Keratinocyte (primary cell): Measurements from ENCODE around the gene SCP2.

Experiments used
- CTCF ChIP-seq, 3 experiments: IDR thresholded peaks in 1 of 3; conservative IDR thresholded peaks in 1 of 3; optimal IDR thresholded peaks in 1 of 3; 2 replicates in 2 of 3; 3 replicates in 1 of 3; pipeline versions ENCODE3 to v1.5.1; 2011; ENCODE audit warnings: low read length in 3 of 3, mild to moderate bottlenecking in 3 of 3, moderate library complexity in 2 of 3, control low read depth in 1 of 3, inconsistent platforms in 1 of 3; ENCODE audit not compliant: insufficient read depth in 2 of 3; ENCODE audit errors: extremely low read depth in 1 of 3
- EZH2 ChIP-seq: IDR thresholded peaks from one replicate; pipeline ENCODE4 v1.6.1; 2012; ENCODE audit warnings: inconsistent platforms, mild to moderate bottlenecking, low read length, moderate library complexity

GRCh38 chr1:53077599-53077965 is 150.5 kb downstream of the SCP2 start:
- no peak for TF ChIP-seq CTCF (optimal IDR thresholded peaks at IDR 0.05 in 1 of 3, IDR thresholded peaks at IDR 0.05 in 1 of 3, conservative IDR thresholded peaks at IDR 0.05 in 1 of 3; ENCODE audit: extremely low read depth in 1 of 3, insufficient read depth in 2 of 3, low read length in 3 of 3)
- TF ChIP-seq EZH2 = no peak
